OCI-M2 (cell line): ENCODE results near the gene CFAP54.

Experiments used
- DNase-seq: peaks from one replicate; lab custom pipeline; 2025; ENCODE audit not compliant: unreplicated experiment; lab: John Stamatoyannopoulos, UW

Gene CFAP54

DNA sequence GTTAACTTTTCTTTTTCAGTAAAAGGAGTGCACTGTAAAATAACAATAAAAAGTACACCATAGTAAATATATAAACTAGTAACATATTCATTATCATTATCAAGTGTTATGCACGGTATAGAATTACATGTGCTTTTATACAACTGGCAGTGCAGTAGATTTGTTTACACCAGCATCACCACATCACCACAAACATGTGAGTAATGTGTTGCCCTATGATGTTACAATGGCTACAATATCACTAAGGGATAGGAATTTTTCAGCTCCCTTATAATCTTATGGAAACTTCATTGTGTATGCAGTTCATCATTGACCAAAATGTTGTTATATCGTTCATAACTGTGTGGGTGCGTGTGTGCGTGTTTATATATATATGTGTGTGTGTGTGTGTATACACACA, 394.2 kb downstream of the CFAP54 start:
- no peak for DNase-seq

DNA sequence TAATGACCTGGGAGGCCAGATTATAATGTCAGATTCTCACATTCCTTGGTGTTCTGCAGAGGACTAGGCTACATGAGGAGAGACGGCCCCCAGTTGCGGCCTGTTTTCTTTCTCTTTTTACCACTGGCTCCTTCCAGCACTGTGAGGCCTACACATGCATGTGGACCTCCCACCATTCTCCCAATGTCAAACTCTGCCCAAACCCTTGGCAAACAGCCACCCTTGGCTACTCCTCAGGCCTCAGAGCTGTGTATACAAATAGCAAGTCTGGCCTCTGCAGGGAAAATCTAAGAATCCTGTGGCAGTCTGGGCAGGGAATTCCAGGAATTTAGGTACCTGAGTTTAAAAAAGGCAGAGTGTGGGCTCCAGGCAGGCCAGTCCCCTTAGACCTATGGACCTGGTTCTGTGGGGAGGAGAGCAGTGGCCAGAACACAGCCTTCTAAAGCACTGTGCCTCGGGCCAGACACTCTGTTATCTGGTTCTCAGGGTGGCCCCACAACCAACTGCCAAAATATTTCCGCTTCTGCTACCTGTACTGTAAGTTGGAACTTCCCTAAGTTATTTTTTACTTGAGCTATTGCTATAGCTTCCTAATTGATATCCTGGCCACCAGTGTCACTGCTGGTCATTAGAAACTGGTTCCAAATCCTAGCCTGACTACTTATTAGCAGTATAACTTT, 397.8 kb downstream of the CFAP54 start:
- no peak for DNase-seq

DNA sequence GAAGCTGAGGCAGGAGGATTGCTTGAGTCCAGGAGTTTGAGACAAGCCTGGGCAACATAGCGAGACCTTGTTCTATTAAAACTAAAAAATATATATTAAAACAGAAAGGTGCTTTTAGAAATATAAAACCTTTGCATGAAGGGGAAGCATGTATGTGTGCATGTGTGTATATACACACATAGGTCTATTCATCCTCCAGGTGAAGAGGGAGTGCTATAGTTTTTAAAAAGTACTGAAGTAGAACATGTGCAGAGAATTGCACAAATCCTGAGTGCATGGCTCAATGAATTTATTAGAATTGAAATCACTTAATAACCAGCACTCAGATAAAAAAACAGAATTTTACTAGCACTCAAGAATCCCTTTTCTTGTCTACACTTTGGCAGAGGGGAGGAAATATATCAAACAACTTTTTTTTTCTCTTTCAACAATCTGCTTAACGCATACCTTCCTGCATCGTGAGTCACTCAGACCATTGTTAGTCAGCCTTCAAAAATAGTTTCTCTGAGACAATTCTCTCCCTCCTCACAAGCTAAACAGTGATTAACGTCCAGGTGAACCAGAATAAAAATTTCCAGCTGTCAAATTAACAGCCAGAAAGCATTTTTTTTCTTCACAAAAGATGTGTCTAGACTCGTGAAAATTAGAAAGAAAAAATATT, 400.0 kb downstream of the CFAP54 start:
- DNase-seq, result no peak

DNA sequence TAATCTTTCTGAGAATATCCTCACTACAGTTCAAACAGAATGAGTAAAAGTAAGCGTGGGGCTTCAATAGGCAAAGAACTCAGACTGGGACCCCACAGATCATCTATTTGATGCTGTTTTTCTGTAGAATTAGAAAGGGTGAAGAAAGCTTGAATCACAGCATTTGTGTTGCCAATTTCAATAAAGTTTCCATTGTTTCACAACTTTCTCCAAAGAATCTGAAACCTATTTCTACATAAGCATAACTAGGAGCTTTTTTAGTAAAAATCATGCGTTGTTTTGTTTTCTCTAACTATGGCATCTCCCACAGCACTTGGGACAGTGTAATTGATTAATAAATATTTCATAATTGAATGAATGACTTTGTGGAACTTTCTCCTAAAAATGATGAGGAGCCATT, 401.0 kb downstream of the CFAP54 start:
- no peak for DNase-seq

- no peak for DNase-seq
Measured at GRCh38 chr12:96892104-96892503, 402.7 kb downstream of the CFAP54 start.

GRCh38 chr12:96897421-96897820, 408.0 kb downstream of the CFAP54 start:
- DNase-seq, result no peak

DNA sequence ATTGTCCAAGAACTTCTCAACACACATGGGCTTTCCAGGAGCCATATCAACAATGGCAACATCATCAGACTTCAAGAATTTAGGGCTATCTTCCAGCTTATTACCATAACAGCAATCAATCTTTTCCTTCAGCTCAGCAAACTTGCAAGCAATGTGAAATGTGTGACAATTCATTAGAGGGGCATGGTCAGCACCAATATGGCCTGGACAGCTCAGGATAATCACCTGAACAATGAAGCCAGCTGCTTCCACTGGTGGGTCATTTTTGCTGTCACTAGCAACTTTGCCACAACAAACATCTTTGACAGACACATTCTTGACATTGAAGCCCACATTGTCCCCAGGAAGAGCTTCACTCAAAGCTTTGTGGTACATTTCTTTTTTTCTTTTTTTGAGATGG, 411.8 kb downstream of the CFAP54 start:
- DNase-seq, result no peak

DNA sequence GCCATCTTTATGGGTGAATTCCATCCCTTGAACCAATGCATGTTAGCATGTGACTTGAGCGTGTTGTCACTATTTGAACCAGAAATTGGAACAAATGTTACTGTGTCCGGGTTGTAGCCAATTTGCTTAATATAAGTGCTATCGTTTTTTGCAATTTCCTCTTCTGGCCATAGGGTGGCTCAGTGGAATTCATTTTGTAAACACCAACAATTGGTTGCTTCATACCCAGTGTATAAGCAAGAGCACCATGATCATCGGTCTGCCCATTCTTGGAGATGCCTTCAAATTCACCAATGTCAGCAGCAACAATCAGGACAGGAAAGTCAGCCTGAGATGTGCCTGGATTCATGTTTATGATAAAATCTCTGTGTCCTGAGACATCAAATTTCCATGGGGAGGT, 412.7 kb downstream of the CFAP54 start:
- DNase-seq, result no peak

DNA sequence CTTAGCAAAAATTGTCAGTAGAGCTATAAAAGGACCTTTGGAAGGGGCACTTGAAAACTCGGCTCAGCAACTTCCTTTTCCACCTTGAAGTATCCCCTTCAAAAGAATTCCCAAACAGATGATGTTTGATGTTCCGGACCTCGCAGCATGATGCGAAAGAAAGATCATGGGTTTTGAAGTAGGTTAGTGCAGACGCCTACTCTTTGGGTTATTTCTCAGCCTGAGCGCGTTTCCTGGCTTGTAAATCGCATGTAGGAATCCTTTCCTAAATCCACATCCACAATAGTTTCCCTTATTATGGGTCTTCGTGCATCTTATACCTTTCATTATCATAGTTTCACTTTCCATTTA, 417.1 kb downstream of the CFAP54 start:
- no peak for DNase-seq

DNA sequence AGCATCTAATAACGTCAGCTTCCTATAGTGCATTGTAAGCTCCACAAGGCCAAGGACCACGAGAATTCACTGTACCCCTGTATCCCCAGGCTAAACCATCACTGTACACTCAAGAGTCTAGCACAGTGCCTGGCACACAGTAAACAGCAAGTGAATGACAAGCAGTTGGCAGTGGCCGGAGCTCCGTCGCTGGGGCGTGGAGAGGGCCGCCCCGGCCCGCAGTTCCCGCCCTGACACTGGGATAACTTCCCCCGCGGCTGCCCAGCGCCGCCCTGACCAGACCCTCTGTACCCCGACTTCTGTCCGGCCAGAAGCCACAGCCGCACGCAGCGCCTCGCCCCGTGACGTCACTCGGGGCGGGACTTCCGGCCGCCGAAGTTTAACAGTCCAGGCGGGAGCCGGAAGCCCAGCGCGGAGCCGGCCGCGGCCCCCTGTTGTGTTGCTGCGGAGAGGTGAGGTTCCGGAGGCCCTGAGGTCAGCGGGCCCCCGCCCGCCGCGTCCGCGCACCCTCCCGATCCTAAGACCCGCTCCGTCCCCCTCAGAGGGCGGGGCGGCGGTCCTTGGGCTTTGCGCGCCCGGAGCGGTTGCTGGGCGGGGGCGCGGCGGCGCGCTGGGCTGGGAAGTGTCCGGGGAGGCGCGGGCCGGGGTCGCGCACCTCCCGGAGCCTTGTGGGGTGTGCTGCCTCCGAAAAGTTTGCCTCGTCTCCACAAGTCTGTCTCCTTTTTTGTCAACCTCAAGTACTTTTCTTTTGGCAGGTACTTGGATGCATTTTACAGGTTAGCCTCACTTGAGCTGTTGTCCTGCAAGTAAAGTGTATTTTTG, 417.7 kb downstream of the CFAP54 start, which contains the start of gene NEDD1:
NEDD1 (plus strand) TSS at position 409 of the 822 bp plus-strand sequence. CDS start 2,503 bp downstream, outside the sequence.
- DNase-seq, result no peak

DNA sequence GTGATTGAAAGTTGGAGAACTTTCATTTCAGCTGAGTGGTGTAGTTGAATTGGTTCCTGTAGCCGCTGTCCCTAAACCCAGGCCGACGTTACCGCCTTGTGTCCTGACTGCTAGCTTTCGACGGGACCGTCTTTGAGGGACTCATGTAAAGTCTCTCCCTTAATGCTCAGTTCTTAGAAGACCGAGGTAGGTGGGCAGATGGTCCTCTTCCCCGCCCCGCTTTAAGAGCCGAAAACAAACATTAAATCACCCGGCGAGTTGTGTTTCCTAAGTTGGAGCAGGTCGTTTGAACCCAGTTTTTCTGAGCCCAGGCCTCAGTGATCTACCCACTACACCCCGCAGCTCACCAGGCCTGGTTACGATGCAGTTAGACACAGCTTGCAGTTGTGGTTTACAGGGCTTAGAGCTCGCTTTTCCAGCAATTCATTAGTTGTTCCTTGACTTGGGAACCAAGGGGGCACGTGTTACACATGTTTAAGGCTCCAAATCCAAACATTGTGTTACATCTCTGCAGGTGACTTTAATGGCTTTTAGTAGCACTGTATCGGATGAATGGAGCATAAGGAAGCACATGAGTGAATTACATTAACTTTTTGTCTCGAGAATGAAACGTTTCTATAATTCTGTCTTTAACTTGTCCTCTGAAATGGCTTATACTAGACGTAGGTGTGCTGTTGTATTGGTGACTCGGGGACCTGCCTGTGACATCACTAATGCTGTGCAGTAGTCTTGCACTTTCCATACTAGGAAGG, 418.5 kb downstream of the CFAP54 start:
- DNase-seq, result no peak

DNA sequence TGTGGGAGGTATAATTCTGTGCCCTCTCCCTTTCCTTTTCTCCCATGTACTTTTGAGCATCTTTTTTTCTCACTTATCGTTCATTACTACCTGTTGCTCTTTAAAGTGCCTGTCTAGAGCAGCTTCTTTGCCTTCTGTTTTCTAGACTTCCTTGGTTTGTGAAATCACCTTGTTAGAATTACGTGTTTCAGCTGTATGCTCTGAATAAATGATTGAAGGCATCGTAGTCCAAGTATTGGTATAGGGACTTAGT, 419.0 kb downstream of the CFAP54 start:
- no peak for DNase-seq

DNA sequence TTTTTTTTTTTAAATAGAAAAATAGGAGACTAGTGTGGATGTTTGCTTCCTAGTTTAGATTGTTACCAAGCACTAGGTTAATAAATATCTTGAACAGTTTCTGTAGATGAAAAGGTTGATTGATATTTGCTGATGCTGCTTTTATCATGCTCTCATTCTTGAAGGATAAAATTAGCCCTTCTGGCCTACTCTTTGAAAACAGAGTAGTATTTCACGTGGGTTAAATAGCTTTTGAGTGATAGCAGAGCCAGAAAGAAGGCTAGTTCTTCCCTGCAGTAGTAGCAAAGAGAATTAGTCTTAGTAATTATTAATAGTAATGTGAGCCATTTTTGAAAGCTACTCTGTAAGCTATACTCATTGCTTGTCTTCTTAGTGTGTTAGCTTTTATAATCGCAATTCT, 422.9 kb downstream of the CFAP54 start:
- DNase-seq, result no peak

DNA sequence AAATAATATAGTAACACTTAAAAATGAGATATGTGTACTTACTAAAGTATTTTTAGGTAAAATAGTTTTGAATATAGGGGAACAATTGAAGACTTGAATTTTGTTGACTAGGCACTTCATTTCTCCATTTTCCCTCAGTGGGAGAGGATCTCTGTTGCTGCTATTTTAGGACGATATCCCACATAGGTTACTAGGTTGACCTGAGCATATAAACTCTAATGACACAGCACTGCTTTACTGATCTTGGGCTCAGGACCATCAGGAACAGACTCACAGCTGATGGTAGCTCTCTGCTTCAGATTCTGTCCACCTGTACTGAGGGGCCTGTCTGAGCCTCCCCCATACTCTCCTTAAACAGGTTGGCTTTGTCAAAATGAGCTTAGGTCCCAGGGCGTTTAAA, 423.6 kb downstream of the CFAP54 start:
- no peak for DNase-seq

- DNase-seq, result no peak
Measured at GRCh38 chr12:96919510-96920210, 430.3 kb downstream of the CFAP54 start.
